HepG2 (cell line): ENCODE measurements around the gene PMM2. TPM values are rescaled to one million over a fixed set of nuclear protein-coding genes. Genes with fewer than 3 reads are reported as not detected.

Experiments
- ATAC-seq: fragments of 200-7000 bp; cut with Tn5 transposase; 3 replicates; pipeline ENCODE4 v1.9.1; 2020; ENCODE audit warnings: mild to moderate bottlenecking, moderate library complexity
- BruUV-seq: library from RNA; stranded (reverse); fragments of 400-500 nt; replicated peaks from 2 replicates; lab custom pipeline; 2021; lab: Mats Ljungman, UMichigan
- CTCF ChIA-PET: fragments of 300-600 bp; formaldehyde crosslinking; extraction: SDS; loops from one replicate; lab custom pipeline; 2021; ENCODE audit warnings: low total read pairs, inconsistent platforms, low intra/inter-chr PET ratio; lab: Yijun Ruan, JAX
- POLR2A ChIA-PET: fragments of 350-600 bp; sonication (Branson Sonifier 250); formaldehyde crosslinking; loops from one replicate; lab custom pipeline; 2020; ENCODE audit warnings: antibody characterized with exemption, inconsistent platforms; lab: Yijun Ruan, JAX
- DNase-seq: peaks from one replicate; pipeline ENCODE4 v3.0.0-alpha.2; 2015; ENCODE audit warnings: low spot score
- FAIRE-seq: peaks from 3 replicates; lab custom pipeline; 2011; peaks lifted over from hg19 to GRCh38; lab: Jason Lieb, UNC
- H2AFZ ChIP-seq: one replicate; pipeline ENCODE4 v1.6.1; 2011; ENCODE audit warnings: low read length, inconsistent platforms
- H3K27ac ChIP-seq: fragments of 300-600 bp; 3 replicates; pipeline ENCODE4 v1.8.0; 2011; ENCODE audit warnings: mixed run types, mild to moderate bottlenecking, mixed read lengths, low read length, inconsistent platforms; ENCODE audit not compliant: insufficient read depth; ENCODE audit errors: extremely low read length
- H3K27me3 ChIP-seq, 2 experiments: fragments of 200-600 bp in 1 of 2; 2 replicates in 1 of 2; 3 replicates in 1 of 2; pipeline versions ENCODE4 v1.6.0 to v1.8.0; 2011; ENCODE audit warnings: low read length in 2 of 2, mild to moderate bottlenecking in 2 of 2, moderate library complexity in 2 of 2, inconsistent platforms in 1 of 2; ENCODE audit not compliant: insufficient read depth in 2 of 2, control insufficient read depth in 1 of 2
- H3K36me3 ChIP-seq, 2 experiments: fragments of 200-600 bp in 1 of 2; replicated peaks in 1 of 2; 2 replicates in 1 of 2; 3 replicates in 1 of 2; pipeline versions ENCODE4 v1.5.1 to v1.8.0; 2011; ENCODE audit warnings: low read length in 2 of 2, inconsistent platforms in 1 of 2; ENCODE audit not compliant: insufficient read depth in 2 of 2, control insufficient read depth in 1 of 2
- H3K4me1 ChIP-seq: 2 replicates; pipeline ENCODE4 v1.5.1; 2012; ENCODE audit warnings: low read length, inconsistent platforms; ENCODE audit not compliant: insufficient read depth
- H3K4me2 ChIP-seq: 2 replicates; pipeline ENCODE4 v1.6.0; 2011; ENCODE audit warnings: low read depth, low read length, inconsistent platforms
- H3K4me3 ChIP-seq, 3 experiments: fragments of 200-600 bp in 1 of 3; sonication (generic), shearing (Covaris generic) in 1 of 3; replicated peaks in 1 of 3; 2 replicates each; pipeline ENCODE4 v1.5.1; 2011 to 2016; ENCODE audit warnings: low read length in 3 of 3, inconsistent platforms in 2 of 3, low read depth in 2 of 3, mild to moderate bottlenecking in 2 of 3, control low read depth in 1 of 3, mixed read lengths in 1 of 3; ENCODE audit not compliant: insufficient read depth in 1 of 3
- H3K79me2 ChIP-seq: one replicate; pipeline ENCODE4 v1.6.1; 2011; ENCODE audit warnings: low read length, inconsistent platforms; ENCODE audit not compliant: insufficient read depth
- H3K9ac ChIP-seq: 2 replicates; pipeline ENCODE4 v1.6.0; 2011; ENCODE audit warnings: mild to moderate bottlenecking, low read depth, low read length, inconsistent platforms; ENCODE audit not compliant: insufficient read depth
- H3K9me3 ChIP-seq: 2 replicates; pipeline ENCODE4 v1.5.1; 2012; ENCODE audit warnings: mild to moderate bottlenecking, low read length
- H4K20me1 ChIP-seq: 2 replicates; pipeline ENCODE4 v1.6.0; 2011; ENCODE audit warnings: inconsistent platforms, mild to moderate bottlenecking, low read length, moderate library complexity; ENCODE audit not compliant: insufficient read depth
- AGO2 ChIP-seq: fragments of 200-400 bp; formaldehyde crosslinking; optimal IDR thresholded peaks from 2 replicates; pipeline ENCODE3; 2017; ENCODE audit warnings: mild to moderate bottlenecking, low read depth, low read length, moderate library complexity
- CENPBD1 ChIP-seq: sonication (generic); formaldehyde crosslinking; IDR thresholded peaks from 2 replicates; pipeline ENCODE4 v1.8.0; 2022; ENCODE audit warnings: missing genetic modification reagents, low read depth, mild to moderate bottlenecking, borderline replicate concordance
- HNRNPUL1 ChIP-seq: fragments of 200-400 bp; formaldehyde crosslinking; IDR thresholded peaks from 2 replicates; pipeline ENCODE4 v1.6.1; 2017; ENCODE audit warnings: low read depth, mild to moderate bottlenecking, low read length, moderate library complexity
- KMT2A ChIP-seq: sonication (generic); formaldehyde crosslinking; IDR thresholded peaks from 2 replicates; pipeline ENCODE4 v1.4.0; 2020; ENCODE audit warnings: missing genetic modification reagents
- MATR3 ChIP-seq: sonication (generic); formaldehyde crosslinking; IDR thresholded peaks from 2 replicates; pipeline ENCODE4 v1.4.0; 2020; ENCODE audit warnings: missing genetic modification reagents
- MZF1 ChIP-seq: sonication (generic); formaldehyde crosslinking; IDR thresholded peaks from 2 replicates; pipeline ENCODE4 v1.8.1; 2023; ENCODE audit warnings: mild to moderate bottlenecking, missing genetic modification reagents, borderline replicate concordance
- NRL ChIP-seq: sonication (generic); formaldehyde crosslinking; IDR thresholded peaks from 2 replicates; pipeline ENCODE4 v1.5.0; 2020; ENCODE audit warnings: missing genetic modification reagents, mild to moderate bottlenecking, moderate library complexity, borderline replicate concordance
- POLR2A ChIP-seq, 2 experiments: IDR thresholded peaks; 2 replicates each; pipeline ENCODE4 v1.6.1; 2011; ENCODE audit warnings: low read depth in 2 of 2, low read length in 2 of 2, mild to moderate bottlenecking in 1 of 2, moderate library complexity in 1 of 2; ENCODE audit not compliant: insufficient read depth in 1 of 2
- RBM22 ChIP-seq: fragments of 200-400 bp; formaldehyde crosslinking; optimal IDR thresholded peaks from 2 replicates; pipeline ENCODE3; 2017; ENCODE audit warnings: mild to moderate bottlenecking, low read length, moderate library complexity
- RBM39 ChIP-seq: fragments of 200-400 bp; formaldehyde crosslinking; IDR thresholded peaks from one replicate; pipeline ENCODE4 v1.6.1; 2018; ENCODE audit warnings: antibody characterized with exemption, mild to moderate bottlenecking, low read depth, low read length; ENCODE audit not compliant: poor library complexity, severe bottlenecking
- ZBTB1 ChIP-seq: sonication (generic); formaldehyde crosslinking; IDR thresholded peaks from 2 replicates; pipeline ENCODE4 v1.4.0; 2020; ENCODE audit warnings: missing genetic modification reagents, borderline replicate concordance
- ZBTB38 ChIP-seq: sonication (generic); formaldehyde crosslinking; IDR thresholded peaks from 2 replicates; pipeline ENCODE4 v1.5.1; 2020; ENCODE audit warnings: mild to moderate bottlenecking, missing genetic modification reagents
- ZNF574 ChIP-seq: sonication (generic); formaldehyde crosslinking; IDR thresholded peaks from 2 replicates; pipeline ENCODE4 v1.4.0; 2020; ENCODE audit warnings: missing genetic modification reagents
- ZNF616 ChIP-seq: sonication (generic); formaldehyde crosslinking; IDR thresholded peaks from 2 replicates; pipeline ENCODE4 v1.5.0; 2020; ENCODE audit warnings: low read depth, mild to moderate bottlenecking, missing genetic modification reagents
- ZNF746 ChIP-seq: sonication (generic); formaldehyde crosslinking; IDR thresholded peaks from 2 replicates; pipeline ENCODE4 v1.8.0; 2022; ENCODE audit warnings: mild to moderate bottlenecking, missing genetic modification reagents
- ZNF747 ChIP-seq: sonication (generic); formaldehyde crosslinking; IDR thresholded peaks from 2 replicates; pipeline ENCODE4 v1.8.1; 2023; ENCODE audit warnings: missing genetic modification reagents, mild to moderate bottlenecking, borderline replicate concordance
- ZNF777 ChIP-seq: sonication (generic); formaldehyde crosslinking; IDR thresholded peaks from 2 replicates; pipeline ENCODE4 v1.4.0; 2020; ENCODE audit warnings: missing genetic modification reagents
- whole genome bisulfite sequencing: methylation state at CpG from one replicate; pipeline ENCODE4 v1.1.6; 2017; ENCODE audit warnings: low lambda C conversion rate; 5-methylcytosine and 5-hydroxymethylcytosine counted together
- in situ Hi-C: cut with HindIII; loops from 2 replicates; pipeline ENCODE4 v1.10.0; 2017; ENCODE audit warnings: low pct_unique_long_range_greater_than_20kb; ENCODE audit not compliant: extremely low pct_ligation_motif_present
- intact Hi-C: fragments of 100-400 bp; cut with micrococcal nuclease; formaldehyde crosslinking; loops from one replicate; pipeline ENCODE4 v1.10.0; 2022; ENCODE audit not compliant: unreplicated experiment
- polyA plus RNA-seq, 8 experiments: library from polyadenylated mRNA; depleted of rRNA in 3 of 8; stranded (reverse) in 7 of 8; unstranded in 1 of 8; fragments of >200 nt; fragmentation: Illumina TruSeq in 4 of 8; extraction: Trizol in 4 of 8; gene quantifications; 2 replicates each; pipeline versions ENCODE4 v1.2.1 to v1.2.3, GENCODE V29; 2011 to 2016; ENCODE audit warnings: low read depth in 4 of 8, missing spikeins in 1 of 8, mixed read lengths in 1 of 8; ENCODE audit not compliant: insufficient read depth in 1 of 8
- total RNA-seq, 5 experiments: library from RNA; depleted of rRNA; stranded (reverse); fragments of >200 nt; fragmentation: Illumina TruSeq; extraction: Trizol; gene quantifications; 2 replicates each; pipeline ENCODE4 v1.2.3, GENCODE V29; 2016; ENCODE audit warnings: low read depth in 1 of 5
- TF ChIP-seq, protein P1 (sequence below): conservative IDR thresholded peaks from 2 replicates; pipeline ENCODE4 v1.6.1; 2018; ENCODE audit warnings: missing genetic modification reagents
- TF ChIP-seq, protein P2 (sequence below): sonication (generic); formaldehyde crosslinking; IDR thresholded peaks from 2 replicates; pipeline ENCODE4 v1.9.0; 2022; ENCODE audit warnings: missing genetic modification reagents, mild to moderate bottlenecking, borderline replicate concordance

Gene PMM2
- total and polyA plus RNA-seq, 2 of the 13 experiments (the other 11 are each of a cell fraction or from before 2014, with no cell fraction given) = 52.2 to 93.7 TPM

- Histone ChIP-seq H3K9ac (no peak overlapping the region), H3K36me3 (peaks cover 47 to 79% of the 10 kb centered on the region in 2 experiments), H3K9me3 (no peaks in the 10 kb centered on the region), H3K79me2 (peaks cover 20% of the 10 kb centered on the region), H3K27me3 (no peaks in the 10 kb centered on the region), H3K27ac (no peak overlapping the region), H2AFZ (no peak overlapping the region), H3K4me1 (peaks cover 31% of the 10 kb centered on the region), H3K4me3 (no peak overlapping the region), H4K20me1 (peaks cover 77% of the 10 kb centered on the region), H3K4me2 (no peak overlapping the region)
- no peak for ATAC-seq
- POLR2A ChIA-PET = interaction anchor here (1.0 kb wide), 1 partner anchor 15 kb away, joined by 5 read pairs; no protein-coding TSS in a partner anchor
- no peak for FAIRE-seq
- intact Hi-C loops (no loop called here), in situ Hi-C loops (no loop called here)
- BruUV-seq = no TSS peak
- CTCF ChIA-PET = no interaction called here
- DNase-seq = no peak
- 90% methylated on average over 8 of the region's 8 CpGs for WGBS
- TF ChIP-seq MATR3 (CRISPR knock-in tag) = no peak
- 0 out of 2 replicates have a peak, but pooled peaks have one; percentile 24 for TF ChIP-seq ZNF777 (CRISPR knock-in tag)
- TF ChIP-seq, protein P1, sequence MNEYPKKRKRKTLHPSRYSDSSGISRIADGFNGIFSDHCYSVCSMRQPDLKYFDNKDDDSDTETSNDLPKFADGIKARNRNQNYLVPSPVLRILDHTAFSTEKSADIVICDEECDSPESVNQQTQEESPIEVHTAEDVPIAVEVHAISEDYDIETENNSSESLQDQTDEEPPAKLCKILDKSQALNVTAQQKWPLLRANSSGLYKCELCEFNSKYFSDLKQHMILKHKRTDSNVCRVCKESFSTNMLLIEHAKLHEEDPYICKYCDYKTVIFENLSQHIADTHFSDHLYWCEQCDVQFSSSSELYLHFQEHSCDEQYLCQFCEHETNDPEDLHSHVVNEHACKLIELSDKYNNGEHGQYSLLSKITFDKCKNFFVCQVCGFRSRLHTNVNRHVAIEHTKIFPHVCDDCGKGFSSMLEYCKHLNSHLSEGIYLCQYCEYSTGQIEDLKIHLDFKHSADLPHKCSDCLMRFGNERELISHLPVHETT (CRISPR knock-in tag) = no peak
- TF ChIP-seq ZNF616 = no peak
- TF ChIP-seq RBM22 = peak; percentile 96
- TF ChIP-seq ZNF746 (CRISPR knock-in tag) = 0 out of 2 replicates have a peak, but pooled peaks have one; percentile 32
- TF ChIP-seq POLR2A (IDR thresholded peaks at IDR 0.05; ENCODE audit: insufficient read depth in 1 of 2, low read depth in 2 of 2, low read length in 2 of 2) = peak; percentile 24 to 30; a peak in 1 of 4 replicates
- TF ChIP-seq MZF1 (CRISPR knock-in tag) = no peak
- TF ChIP-seq ZNF747 = no peak
- TF ChIP-seq AGO2 = peak; percentile 58
- TF ChIP-seq ZBTB1 = no peak
- TF ChIP-seq, protein P2, sequence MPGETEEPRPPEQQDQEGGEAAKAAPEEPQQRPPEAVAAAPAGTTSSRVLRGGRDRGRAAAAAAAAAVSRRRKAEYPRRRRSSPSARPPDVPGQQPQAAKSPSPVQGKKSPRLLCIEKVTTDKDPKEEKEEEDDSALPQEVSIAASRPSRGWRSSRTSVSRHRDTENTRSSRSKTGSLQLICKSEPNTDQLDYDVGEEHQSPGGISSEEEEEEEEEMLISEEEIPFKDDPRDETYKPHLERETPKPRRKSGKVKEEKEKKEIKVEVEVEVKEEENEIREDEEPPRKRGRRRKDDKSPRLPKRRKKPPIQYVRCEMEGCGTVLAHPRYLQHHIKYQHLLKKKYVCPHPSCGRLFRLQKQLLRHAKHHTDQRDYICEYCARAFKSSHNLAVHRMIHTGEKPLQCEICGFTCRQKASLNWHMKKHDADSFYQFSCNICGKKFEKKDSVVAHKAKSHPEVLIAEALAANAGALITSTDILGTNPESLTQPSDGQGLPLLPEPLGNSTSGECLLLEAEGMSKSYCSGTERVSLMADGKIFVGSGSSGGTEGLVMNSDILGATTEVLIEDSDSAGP (CRISPR knock-in tag) = 0 out of 2 replicates have a peak, but pooled peaks have one; percentile 4
- no peak for TF ChIP-seq CENPBD1
- TF ChIP-seq ZBTB38 (CRISPR knock-in tag) = 0 out of 2 replicates have a peak, but pooled peaks have one; percentile 2
- TF ChIP-seq KMT2A (CRISPR knock-in tag) = no peak
- peak; percentile 35 for TF ChIP-seq RBM39
- TF ChIP-seq HNRNPUL1 = no peak
- 0 out of 2 replicates have a peak, but pooled peaks have one; percentile 25 for TF ChIP-seq NRL
- TF ChIP-seq ZNF574 = peak; percentile 28; the same call in 1 of the 2 replicates
Observed at GRCh38 chr16:8848939-8849391, 51.3 kb downstream of the PMM2 start.
